GM12892 (cell line): ENCODE measurements around the gene RSKR.

Experiments used
- POLR2A ChIP-seq: IDR thresholded peaks from 2 replicates; pipeline ENCODE4 v1.6.1; 2011; ENCODE audit warnings: low read depth, low read length, control low read depth
- POLR2AphosphoS5 ChIP-seq: IDR thresholded peaks from 2 replicates; pipeline ENCODE4 v1.6.1; 2011; ENCODE audit warnings: low read depth, low read length, control low read depth
- TAF1 ChIP-seq: IDR thresholded peaks from 2 replicates; pipeline ENCODE4 v1.6.1; 2011; ENCODE audit warnings: low read depth, mild to moderate bottlenecking, control low read depth, low read length, borderline replicate concordance

DNA sequence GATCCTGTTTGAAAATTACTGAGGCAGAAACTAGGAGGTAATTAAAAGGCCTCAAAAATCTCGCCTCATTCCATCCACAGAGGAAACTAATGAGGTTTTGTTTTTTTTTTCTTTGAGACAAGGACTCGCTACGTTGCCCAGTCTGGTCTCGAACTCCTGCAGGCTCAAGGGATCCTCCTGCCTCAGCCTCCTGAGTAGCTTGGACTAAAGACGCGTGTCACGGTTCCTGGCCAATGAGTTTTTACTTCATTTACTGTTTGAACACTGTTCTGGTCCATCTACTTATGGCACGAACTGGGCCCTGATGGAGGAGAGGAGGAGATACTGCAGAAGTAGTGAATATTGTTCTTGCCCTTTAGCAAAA lies 31.6 kb upstream of the RSKR start:
- TF ChIP-seq POLR2A (no peak), POLR2AphosphoS5 (no peak), TAF1 (no peak)
